DMS153 treated with DMSO at 0.1 percent for 48 hours (cell line): Measurements from ENCODE around the gene ERMN.
"Not testable (repeated sequence)": the region's sequence is repeated elsewhere in the genome, so short reads cannot be mapped to it uniquely, and the experiment has no call there.

Experiments
- DNase-seq: peaks from one replicate; lab custom pipeline; 2025; ENCODE audit not compliant: unreplicated experiment; lab: John Stamatoyannopoulos, UW

The ERMN gene

GRCh38 chr2:157301307-157301706 lies 24.3 kb downstream of the ERMN start:
- no peak for DNase-seq

- no peak for DNase-seq
Observed at GRCh38 chr2:157296958-157297357, 28.7 kb downstream of the ERMN start.

GRCh38 chr2:157296490-157296889 lies 29.1 kb downstream of the ERMN start:
- DNase-seq, result no peak

GRCh38 chr2:157292853-157293252 lies 32.8 kb downstream of the ERMN start:
- DNase-seq, result no peak

GRCh38 chr2:157291018-157291417 lies 34.6 kb downstream of the ERMN start:
- DNase-seq, result peak; percentile 3

- DNase-seq, result no peak
Observed at GRCh38 chr2:157290525-157290924, 35.1 kb downstream of the ERMN start.

- DNase-seq, result no peak
Observed at GRCh38 chr2:157287160-157287559, 38.5 kb downstream of the ERMN start.

- DNase-seq, result no peak
Observed at GRCh38 chr2:157283468-157283867, 42.2 kb downstream of the ERMN start.

- no peak for DNase-seq
Observed at GRCh38 chr2:157281316-157281715, 44.3 kb downstream of the ERMN start.

- DNase-seq, result not testable (repeated sequence)
Observed at GRCh38 chr2:157279311-157279710, 46.3 kb downstream of the ERMN start.

- DNase-seq, result no peak
Observed at GRCh38 chr2:157271590-157272203, 53.9 kb downstream of the ERMN start.

GRCh38 chr2:157269922-157270321 lies 55.7 kb downstream of the ERMN start:
- DNase-seq, result no peak

GRCh38 chr2:157269060-157269459 lies 56.6 kb downstream of the ERMN start:
- DNase-seq, result no peak
